Eye (tissue), 1 donor: Measurements from ENCODE around the gene FN1.
"Not testable (repeated sequence)": the region's sequence is repeated elsewhere in the genome, so short reads cannot be mapped to it uniquely, and the experiment has no call there.

ENCODE experiments used
- DNase-seq: peaks from one replicate; pipeline ENCODE4 v3.0.0-alpha.2; 2015

Gene FN1

GRCh38 chr2:215422676-215423075 is 13.2 kb downstream of the FN1 start:
- DNase-seq, result no peak

- DNase-seq, result no peak
Measured at GRCh38 chr2:215421859-215422461, 13.9 kb downstream of the FN1 start.

GRCh38 chr2:215420471-215420935 is 15.4 kb downstream of the FN1 start:
- DNase-seq, result no peak

- no peak for DNase-seq
Measured at GRCh38 chr2:215419769-215420470, 15.9 kb downstream of the FN1 start.

GRCh38 chr2:215419113-215419512 is 16.8 kb downstream of the FN1 start:
- no peak for DNase-seq

GRCh38 chr2:215418064-215418963 is 17.6 kb downstream of the FN1 start:
- no peak for DNase-seq

- DNase-seq, result no peak
Measured at GRCh38 chr2:215417400-215417951, 18.4 kb downstream of the FN1 start.

- no peak for DNase-seq
Measured at GRCh38 chr2:215416656-215417055, 19.2 kb downstream of the FN1 start.

DNA sequence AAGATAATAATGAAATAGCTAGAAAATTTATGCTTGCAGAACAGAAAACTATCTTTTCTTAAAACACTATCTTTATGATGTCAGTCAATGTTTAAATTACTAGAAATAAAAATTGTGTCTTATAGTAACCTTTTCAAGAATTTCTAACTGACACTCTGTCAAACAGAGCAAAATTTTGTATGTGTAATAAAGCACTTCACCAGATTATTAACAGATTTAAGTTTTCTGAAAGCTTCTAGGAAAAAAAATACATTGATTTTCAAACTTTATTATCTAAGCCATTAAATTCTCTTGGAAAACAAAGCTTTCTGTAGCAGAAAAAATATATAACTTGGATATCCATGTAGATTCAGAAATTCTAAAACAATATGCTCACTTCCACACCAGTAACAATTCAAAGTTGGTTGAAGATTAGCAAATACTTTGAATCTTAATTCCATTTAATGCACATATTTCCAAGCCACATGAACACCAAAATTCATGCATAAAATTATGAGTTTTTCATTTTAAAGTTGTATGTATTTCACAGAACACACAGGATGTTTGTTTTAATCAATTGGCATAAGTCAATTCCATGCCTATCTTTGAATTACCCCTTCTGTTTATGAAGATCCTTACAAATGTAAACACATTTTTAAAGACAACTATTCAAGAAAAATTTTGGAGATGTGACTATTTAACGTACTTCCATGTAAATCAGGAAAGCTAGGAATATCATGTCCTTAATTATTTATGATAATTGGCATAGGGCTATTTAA is 19.9 kb downstream of the FN1 start:
- no peak for DNase-seq

DNA sequence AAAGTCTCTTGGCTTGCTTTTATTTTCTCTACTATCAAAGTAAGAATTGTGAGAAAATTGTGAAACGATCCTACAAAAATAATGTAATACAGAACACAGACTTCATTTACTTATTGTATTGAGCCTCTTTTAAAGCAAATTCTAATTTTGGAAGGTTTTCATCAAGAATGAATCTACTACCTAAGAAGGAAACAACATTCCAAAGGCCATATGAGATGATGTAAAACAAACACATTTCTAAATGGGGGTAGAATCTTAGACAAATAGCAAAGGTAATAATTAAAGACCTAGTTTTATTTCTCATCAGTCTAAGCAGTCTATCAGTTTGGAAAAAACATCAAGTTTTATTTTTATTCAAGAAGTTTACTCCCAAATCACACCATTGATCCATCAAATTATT is 20.6 kb downstream of the FN1 start:
- DNase-seq, result no peak

GRCh38 chr2:215414674-215415073 is 21.2 kb downstream of the FN1 start:
- DNase-seq, result no peak

GRCh38 chr2:215413974-215414373 is 21.9 kb downstream of the FN1 start:
- DNase-seq, result no peak

- no peak for DNase-seq
Measured at GRCh38 chr2:215413484-215413777, 22.4 kb downstream of the FN1 start.

- no peak for DNase-seq
Measured at GRCh38 chr2:215411941-215412743, 23.7 kb downstream of the FN1 start.

DNA sequence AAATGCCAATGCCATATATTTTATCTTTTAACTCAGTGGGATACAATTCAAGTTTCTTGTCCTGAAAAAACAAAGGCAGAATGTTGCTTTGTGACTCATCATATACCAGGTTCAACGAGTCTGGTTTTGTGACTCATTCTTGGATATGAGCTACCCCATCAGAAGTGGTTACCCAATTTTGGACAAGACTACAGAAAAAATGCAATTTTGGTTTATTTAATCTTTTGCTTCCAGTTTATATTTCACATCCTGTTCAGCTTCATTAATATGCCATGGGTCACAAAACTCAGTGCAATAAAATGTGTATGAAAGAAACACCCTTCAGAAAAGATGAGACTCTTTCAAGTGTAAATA is 25.0 kb downstream of the FN1 start:
- no peak for DNase-seq

DNA sequence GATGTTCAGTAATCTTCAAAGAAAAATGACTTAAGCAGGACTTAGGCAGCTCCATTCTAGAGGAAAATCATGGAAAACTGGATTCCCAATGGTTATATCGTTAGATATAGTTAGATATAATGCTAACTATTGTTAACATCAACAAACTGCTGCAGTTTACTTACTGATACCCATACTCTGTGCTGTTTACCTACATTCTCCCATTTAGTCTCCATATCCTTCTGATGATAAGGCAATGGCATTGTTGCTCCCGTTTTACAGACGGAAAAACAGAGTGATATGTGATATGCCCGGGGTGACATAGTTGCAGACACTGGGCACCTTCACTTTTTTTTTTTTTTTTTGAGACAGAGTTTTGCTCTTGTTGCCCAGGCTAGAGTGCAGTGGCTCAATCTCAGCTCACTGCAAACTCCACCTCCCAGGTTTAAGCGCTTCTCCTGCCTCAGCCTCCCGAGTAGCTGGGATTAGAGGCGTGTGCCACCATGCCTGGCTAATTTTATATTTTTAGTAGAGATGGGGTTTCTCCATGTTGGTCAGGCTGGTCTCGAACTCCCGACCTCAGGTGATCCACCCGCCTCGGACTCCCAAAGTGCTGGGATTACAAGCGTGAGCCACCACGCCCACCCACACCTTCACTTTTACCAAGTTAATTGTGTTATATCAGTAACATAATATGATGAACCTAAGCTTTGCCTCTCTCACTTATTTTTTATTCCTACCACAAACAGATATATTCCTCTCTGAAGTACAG is 25.5 kb downstream of the FN1 start:
- DNase-seq, result not testable (repeated sequence)

DNA sequence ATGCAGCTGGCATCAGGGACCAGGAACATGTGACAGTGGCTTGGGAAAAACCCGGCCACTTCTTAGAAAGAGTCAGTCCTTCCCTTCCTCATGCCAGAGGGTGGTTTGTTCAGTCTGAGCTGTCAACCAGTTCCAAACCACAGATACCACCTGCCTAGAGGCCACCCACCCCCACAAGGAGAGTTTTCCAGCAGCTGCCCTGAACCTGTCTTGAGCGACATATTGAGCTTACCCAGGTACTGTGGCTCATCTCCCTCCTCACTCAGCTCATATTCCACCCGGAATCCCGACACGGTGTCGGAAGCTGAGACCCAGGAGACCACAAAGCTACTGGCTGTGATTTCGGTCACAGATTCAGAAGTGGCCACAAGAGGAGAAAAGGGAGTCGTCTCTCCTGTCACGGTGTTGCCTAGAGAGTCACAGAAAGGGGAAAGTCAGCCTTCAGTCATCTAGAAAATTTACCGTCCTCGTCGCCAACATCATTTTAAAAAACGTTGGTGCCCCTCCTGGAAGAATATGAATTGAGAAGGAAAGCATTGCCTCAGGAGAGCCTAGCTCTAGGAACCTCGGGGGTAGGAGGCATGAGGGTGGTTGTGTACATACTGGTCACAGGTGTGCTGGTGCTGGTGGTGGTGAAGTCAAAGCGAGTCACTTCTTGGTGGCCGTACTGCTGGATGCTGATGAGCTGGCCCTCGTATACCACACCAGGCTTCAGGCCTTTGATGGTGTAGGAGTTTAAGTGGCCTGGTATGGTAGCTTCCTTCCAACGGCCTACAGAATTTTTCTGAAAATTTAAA is 26.3 kb downstream of the FN1 start:
- no peak for DNase-seq

DNA sequence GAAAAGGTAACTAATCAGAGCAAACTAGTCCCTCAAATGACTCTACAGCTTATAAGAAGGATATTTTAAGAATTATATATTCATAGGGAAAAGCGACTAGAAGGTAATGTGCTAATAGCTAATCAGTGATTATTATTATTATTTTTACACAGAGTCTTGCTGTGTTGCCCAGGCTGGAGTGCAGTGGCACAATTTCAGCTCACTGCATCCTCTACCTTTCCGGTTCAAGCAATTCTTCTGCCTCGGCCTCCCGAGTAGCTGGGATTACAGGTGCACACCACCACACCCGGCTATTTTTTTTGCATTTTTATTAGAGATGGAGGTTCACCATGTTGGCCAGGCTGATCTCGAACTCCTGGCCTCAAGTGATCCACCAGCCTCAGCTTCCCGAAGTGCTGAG is 27.4 kb downstream of the FN1 start:
- DNase-seq, result not testable (repeated sequence)

DNA sequence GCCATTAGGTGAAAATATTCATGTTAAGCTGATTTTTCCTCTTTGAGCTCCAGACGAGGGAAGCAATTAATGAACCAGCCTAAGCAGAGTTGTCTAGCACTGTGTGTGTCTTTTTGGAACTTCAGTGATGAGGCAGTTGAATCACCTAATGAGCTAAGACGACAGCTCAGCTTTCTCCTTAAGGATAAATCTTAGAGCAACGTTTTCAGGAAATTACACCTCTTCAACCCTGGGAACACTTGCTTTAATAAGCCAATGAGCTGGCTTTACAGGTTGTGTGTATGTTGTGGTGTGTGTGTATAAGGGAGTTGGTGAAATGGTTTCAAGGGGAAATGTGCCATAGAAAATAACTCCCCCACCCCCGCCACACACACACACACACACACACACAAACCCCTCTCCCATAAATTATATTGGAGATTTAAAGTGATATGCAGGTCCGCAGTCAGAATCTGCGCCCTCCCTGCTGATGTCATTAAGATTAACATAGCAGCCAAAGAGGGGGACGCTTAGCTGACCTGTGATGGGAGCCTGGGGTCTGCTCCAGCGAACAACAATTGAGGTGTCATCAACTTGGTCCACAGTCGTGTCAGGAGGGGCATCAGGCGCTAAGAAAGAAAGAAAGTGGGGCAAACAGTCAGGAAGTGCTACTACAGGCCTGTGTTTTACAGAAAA is 28.1 kb downstream of the FN1 start:
- no peak for DNase-seq

- DNase-seq, result no peak
Measured at GRCh38 chr2:215407061-215407460, 28.8 kb downstream of the FN1 start.
